Gastrocnemius medialis (tissue), 4 donors: ENCODE measurements around the gene HIVEP3. TPM values are rescaled to one million over a fixed set of nuclear protein-coding genes. Genes with fewer than 3 reads are reported as not detected.

Source experiments
- ATAC-seq, 2 donors: fragments of 150-250 bp; one replicate each; pipeline ENCODE4 v1.9.1; 2016
- DNase-seq, 2 donors: peaks; one replicate each; pipeline ENCODE4 v3.0.0-alpha.2; 2019
- H3K27ac ChIP-seq, 4 donors: fragments of 200-600 bp; sonication (generic); 1 replicate in 1 of 4; 2 replicates in 3 of 4; pipeline ENCODE4 v1.5.1; 2016 to 2018; ENCODE audit warnings: mild to moderate bottlenecking in 2 of 4, moderate library complexity in 1 of 4
- H3K27me3 ChIP-seq, 3 donors: fragments of 200-600 bp; sonication (generic) in 2 of 3; 1 replicate in 1 of 3; 2 replicates in 2 of 3; pipeline versions ENCODE4 v1.5.1 to v1.6.0; 2016 to 2019; ENCODE audit warnings: mild to moderate bottlenecking in 1 of 3, moderate library complexity in 1 of 3
- H3K36me3 ChIP-seq, 2 donors: fragments of 200-600 bp; sonication (generic) in 1 of 2; one replicate each; pipeline ENCODE4 v1.5.1; 2017 to 2018
- H3K4me1 ChIP-seq, 2 donors: fragments of 200-600 bp; sonication (generic) in 1 of 2; one replicate each; pipeline ENCODE4 v1.5.1; 2016 to 2017; ENCODE audit warnings: mild to moderate bottlenecking in 2 of 2
- H3K4me3 ChIP-seq, 4 donors: fragments of 200-600 bp; sonication (generic) in 3 of 4; 1 replicate in 1 of 4; 2 replicates in 3 of 4; pipeline ENCODE4 v1.5.1; 2016 to 2019; ENCODE audit warnings: mild to moderate bottlenecking in 2 of 4
- H3K9me3 ChIP-seq, 3 donors: fragments of 200-600 bp; sonication (generic) in 2 of 3; 1 replicate in 1 of 3; 2 replicates in 2 of 3; pipeline ENCODE4 v1.5.1; 2016 to 2019
- POLR2A ChIP-seq, 2 donors: fragments of 450-650 bp; IDR thresholded peaks; one replicate each; pipeline ENCODE4 v1.6.1; 2017; ENCODE audit warnings: antibody characterized with exemption in 2 of 2, mild to moderate bottlenecking in 2 of 2, moderate library complexity in 2 of 2
- in situ Hi-C, 4 donors: fragments of 200-750 bp; cut with MboI; loops; one replicate each; pipeline versions ENCODE4 v1.15.0 to v1.8.0; 2017; ENCODE audit warnings: low sequenced_read_pairs in 4 of 4
- intact Hi-C: fragments of 100-400 bp; cut with DNase I; formaldehyde crosslinking; loops from one replicate; pipeline ENCODE4 v1.15.1; 2023; ENCODE audit warnings: low total_unique reads
- total RNA-seq, 4 donors: library from RNA; depleted of rRNA; stranded (reverse); fragments of >200 nt; gene quantifications; one replicate each; pipeline versions ENCODE4 v1.1.0 to v1.2.3, GENCODE V29; 2016
- TF ChIP-seq, protein P1 (sequence below), 5 experiments: fragments of 450-650 bp in 3 of 5; fragments of 200-600 bp in 2 of 5; sonication (generic) in 2 of 5; IDR thresholded peaks in 4 of 5; conservative IDR thresholded peaks in 1 of 5; 1 replicate in 4 of 5; 2 replicates in 1 of 5; pipeline ENCODE4 v1.5.1; 2016 to 2019; ENCODE audit warnings: antibody characterized with exemption in 5 of 5, mild to moderate bottlenecking in 3 of 5, moderate library complexity in 3 of 5

The HIVEP3 gene
- total RNA-seq, 4 donors from 2014 or later, result 0.80 to 1.8 (median 1.3) TPM

DNA sequence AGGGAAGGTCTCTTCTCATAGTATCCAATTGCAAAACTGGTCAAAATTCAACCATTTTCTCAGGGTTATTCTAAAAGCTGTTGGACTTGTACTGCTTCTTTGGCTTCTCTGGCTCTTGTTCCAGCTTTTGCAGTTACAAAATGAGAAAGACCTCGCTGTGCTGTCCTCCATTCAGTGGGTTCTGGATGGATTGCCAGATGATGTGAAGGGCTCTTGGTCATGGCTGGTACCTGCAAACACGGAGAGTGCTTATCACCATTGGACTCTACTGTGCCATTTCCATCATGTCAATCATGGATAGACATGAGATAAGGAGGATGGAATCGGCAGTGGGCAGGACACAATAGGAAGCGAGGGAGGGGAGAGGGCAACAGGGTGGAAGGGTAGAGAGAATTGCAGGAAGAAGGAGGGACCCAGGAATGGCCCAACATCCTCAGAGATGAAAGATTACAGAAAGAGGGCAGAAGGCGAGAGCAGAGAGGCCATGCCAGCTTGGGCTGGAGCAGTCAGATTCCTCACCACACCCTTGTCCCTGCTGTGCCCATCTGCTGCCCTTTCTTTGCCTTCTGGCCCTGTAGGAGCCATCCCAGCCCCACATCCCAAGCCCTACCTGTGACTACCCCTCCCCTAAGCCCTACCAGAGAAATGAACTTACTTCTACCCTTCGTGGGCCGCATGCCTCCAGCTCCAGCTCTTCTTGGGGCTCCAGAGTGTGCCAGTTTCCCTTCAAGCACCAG lies 70.3 kb downstream of the HIVEP3 start:
- Histone ChIP-seq H3K27ac (no peak overlapping the region), H3K27me3 (no peaks in the 10 kb centered on the region), H3K36me3 (no peaks in the 10 kb centered on the region), H3K4me1 (peaks cover 14 to 24% of the 10 kb centered on the region in 2 donors), H3K9me3 (no peaks in the 10 kb centered on the region), H3K4me3 (no peak overlapping the region)
- ATAC-seq (no peak), DNase-seq (no peak)
- in situ Hi-C loops (no loop called here), intact Hi-C loops (no loop called here)
- no peak for TF ChIP-seq POLR2A (IDR thresholded peaks at IDR 0.05)
- TF ChIP-seq, protein P1, sequence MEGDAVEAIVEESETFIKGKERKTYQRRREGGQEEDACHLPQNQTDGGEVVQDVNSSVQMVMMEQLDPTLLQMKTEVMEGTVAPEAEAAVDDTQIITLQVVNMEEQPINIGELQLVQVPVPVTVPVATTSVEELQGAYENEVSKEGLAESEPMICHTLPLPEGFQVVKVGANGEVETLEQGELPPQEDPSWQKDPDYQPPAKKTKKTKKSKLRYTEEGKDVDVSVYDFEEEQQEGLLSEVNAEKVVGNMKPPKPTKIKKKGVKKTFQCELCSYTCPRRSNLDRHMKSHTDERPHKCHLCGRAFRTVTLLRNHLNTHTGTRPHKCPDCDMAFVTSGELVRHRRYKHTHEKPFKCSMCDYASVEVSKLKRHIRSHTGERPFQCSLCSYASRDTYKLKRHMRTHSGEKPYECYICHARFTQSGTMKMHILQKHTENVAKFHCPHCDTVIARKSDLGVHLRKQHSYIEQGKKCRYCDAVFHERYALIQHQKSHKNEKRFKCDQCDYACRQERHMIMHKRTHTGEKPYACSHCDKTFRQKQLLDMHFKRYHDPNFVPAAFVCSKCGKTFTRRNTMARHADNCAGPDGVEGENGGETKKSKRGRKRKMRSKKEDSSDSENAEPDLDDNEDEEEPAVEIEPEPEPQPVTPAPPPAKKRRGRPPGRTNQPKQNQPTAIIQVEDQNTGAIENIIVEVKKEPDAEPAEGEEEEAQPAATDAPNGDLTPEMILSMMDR (IDR thresholded peaks at IDR 0.05 in 4 of 5, conservative IDR thresholded peaks at IDR 0.05 in 1 of 5), result no peak

DNA sequence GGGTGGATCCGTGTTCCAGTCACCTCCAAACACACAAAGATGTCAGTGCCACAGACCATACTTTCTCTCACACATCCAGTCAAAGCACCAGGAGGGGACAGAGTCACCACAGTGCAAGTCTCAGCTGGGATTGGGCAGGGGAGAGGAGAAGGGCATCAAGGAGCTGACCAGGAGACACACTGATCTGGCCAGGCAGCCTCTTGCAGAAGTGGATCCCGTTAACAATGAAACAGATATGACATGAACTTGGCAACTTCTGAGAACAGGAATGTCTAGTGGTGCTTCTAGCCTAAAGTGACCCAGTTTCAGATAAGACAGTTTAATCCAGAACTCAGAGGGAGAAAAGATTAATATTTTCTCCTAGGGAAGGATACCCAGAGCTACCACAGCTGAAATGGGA lies 71.0 kb downstream of the HIVEP3 start:
- no peaks in the 10 kb centered on the region for H3K27me3 ChIP-seq

DNA sequence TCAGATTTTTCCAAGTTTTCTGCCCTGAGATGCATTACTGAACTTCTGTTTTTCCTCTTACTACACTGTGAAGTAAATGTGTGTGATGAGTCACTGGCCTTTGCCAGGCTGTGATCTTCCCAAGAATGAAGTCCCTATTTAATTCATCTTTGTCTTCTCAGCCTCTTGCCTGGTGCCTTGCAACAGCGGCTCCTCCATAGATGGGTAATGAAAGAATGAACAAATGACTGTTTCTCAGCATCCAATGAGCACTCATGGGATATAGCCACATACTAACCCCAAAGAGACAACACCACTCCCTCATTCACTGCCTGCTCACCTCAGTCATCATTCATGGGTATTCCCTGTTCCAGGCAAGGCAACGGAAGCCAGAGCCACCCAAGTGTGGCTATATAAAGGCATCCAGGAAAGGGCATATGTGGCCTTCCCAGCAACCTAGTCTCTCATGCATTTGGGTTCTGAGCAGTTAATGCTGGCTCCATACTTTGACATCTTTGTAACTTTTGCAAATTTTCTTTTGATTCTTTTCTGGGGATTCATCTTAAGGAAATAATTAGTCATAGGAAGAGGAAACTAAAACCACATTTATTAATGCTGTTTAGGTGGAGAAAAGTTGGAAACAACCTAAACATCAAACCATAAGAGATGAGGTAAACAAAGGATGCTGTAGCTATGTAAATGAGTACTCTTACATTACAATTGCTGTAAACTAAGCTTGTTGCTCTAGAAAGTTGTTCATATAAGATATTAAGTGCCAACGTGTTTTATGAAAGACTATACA lies 71.9 kb downstream of the HIVEP3 start:
- intact Hi-C loops, result no loop called here
- DNase-seq (no peak), ATAC-seq (no peak)
- Histone ChIP-seq H3K4me1 (peaks cover 12 to 14% of the 10 kb centered on the region in 2 donors), H3K27me3 (no peaks in the 10 kb centered on the region), H3K36me3 (no peaks in the 10 kb centered on the region), H3K4me3 (no peak overlapping the region), H3K27ac (no peak overlapping the region), H3K9me3 (no peaks in the 10 kb centered on the region)
- in situ Hi-C loops, result no loop called here
- no peak for TF ChIP-seq POLR2A (IDR thresholded peaks at IDR 0.05)
- TF ChIP-seq, protein P1 (IDR thresholded peaks at IDR 0.05 in 4 of 5, conservative IDR thresholded peaks at IDR 0.05 in 1 of 5), result no peak

More for the DNA sequence above, 71.0 kb downstream of the HIVEP3 start:
- ATAC-seq (no peak), DNase-seq (no peak)
- H3K4me3 ChIP-seq, result no peak overlapping the region
- no peak overlapping the region for H3K27ac ChIP-seq
- in situ Hi-C loops (no loop called here), intact Hi-C loops (no loop called here)
- H3K36me3 ChIP-seq, result no peaks in the 10 kb centered on the region
- peaks cover 14 to 21% of the 10 kb centered on the region in 2 donors for H3K4me1 ChIP-seq
- TF ChIP-seq POLR2A (IDR thresholded peaks at IDR 0.05), result no peak
- TF ChIP-seq, protein P1 (IDR thresholded peaks at IDR 0.05 in 4 of 5, conservative IDR thresholded peaks at IDR 0.05 in 1 of 5), result no peak
- H3K9me3 ChIP-seq, result no peaks in the 10 kb centered on the region

DNA sequence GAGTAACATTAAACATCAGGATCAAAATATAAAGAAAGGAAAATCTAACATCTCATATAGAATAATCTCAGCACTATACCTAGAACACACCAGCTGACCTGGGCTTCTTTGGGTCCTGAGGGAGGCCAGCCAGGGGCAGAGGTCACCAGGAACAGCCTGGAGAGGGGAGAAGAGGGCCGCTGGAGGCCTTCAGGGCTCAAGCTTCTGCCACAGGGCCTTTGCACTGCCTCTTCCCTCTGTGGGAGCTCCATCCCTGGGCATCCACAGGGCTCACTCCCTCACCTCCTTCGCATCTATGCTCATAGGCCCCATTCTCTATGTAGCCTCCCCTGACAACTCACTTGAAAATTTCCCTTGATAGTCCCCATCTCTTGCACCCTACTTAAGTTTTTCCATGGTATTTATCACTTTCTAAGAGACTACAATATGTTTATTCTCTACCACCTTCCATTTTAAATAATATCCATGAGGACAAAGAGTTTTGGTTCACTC lies 73.9 kb downstream of the HIVEP3 start:
- intact Hi-C loops (no loop called here), in situ Hi-C loops (no loop called here)
- no peaks in the 10 kb centered on the region for H3K9me3 ChIP-seq
- H3K27ac ChIP-seq, result no peak overlapping the region
- peaks cover 10 to 14% of the 10 kb centered on the region in 2 donors for H3K4me1 ChIP-seq
- no peaks in the 10 kb centered on the region for H3K36me3 ChIP-seq
- no peaks in the 10 kb centered on the region for H3K27me3 ChIP-seq
- ATAC-seq (no peak), DNase-seq (no peak)
- no peak for TF ChIP-seq POLR2A (IDR thresholded peaks at IDR 0.05)
- TF ChIP-seq, protein P1 (IDR thresholded peaks at IDR 0.05 in 4 of 5, conservative IDR thresholded peaks at IDR 0.05 in 1 of 5), result no peak
- H3K4me3 ChIP-seq, result no peak overlapping the region
